Non-pigmented ciliary epithelial cell (primary cell): ENCODE measurements around the gene ZSWIM4.
"Not testable (repeated sequence)": the region's sequence is repeated elsewhere in the genome, so short reads cannot be mapped to it uniquely, and the experiment has no call there.

Source experiments
- DNase-seq: peaks from one replicate; pipeline ENCODE4 v3.0.0-alpha.2; 2010; ENCODE audit warnings: low read depth

Gene ZSWIM4

DNA sequence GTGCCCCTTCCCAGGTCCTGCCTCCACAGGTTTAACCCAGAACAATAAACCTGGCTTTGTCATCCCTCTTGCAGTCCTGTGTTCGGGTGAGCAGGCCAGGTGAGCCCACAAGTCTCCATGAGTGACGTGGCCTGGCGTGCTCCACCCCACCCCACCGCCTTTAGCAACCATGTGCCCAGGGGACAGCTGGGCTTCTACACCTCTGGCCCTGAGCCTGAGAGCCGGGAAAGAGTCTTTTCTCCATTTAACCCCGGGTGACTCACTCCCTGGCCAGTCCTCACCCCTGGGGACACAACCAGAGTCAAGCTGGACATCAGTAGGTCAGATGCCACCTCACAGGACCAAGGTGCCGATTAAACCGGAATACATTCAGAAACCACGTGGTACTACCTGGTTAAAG lies 16.8 kb upstream of the ZSWIM4 start:
- no peak for DNase-seq

- no peak for DNase-seq
These were observed 16.4 kb upstream of the ZSWIM4 start for GRCh38 chr19:13778847-13779246.

GRCh38 chr19:13779794-13780193 lies 15.4 kb upstream of the ZSWIM4 start:
- DNase-seq, result not testable (repeated sequence)

GRCh38 chr19:13781547-13781946 lies 13.7 kb upstream of the ZSWIM4 start:
- DNase-seq, result peak; percentile 70

- no peak for DNase-seq
These were observed 12.7 kb upstream of the ZSWIM4 start for GRCh38 chr19:13782537-13782936.

GRCh38 chr19:13783565-13784500 lies 11.4 kb upstream of the ZSWIM4 start:
- DNase-seq, result no peak

- no peak for DNase-seq
These were observed 10.4 kb upstream of the ZSWIM4 start for GRCh38 chr19:13784731-13785452.

DNA sequence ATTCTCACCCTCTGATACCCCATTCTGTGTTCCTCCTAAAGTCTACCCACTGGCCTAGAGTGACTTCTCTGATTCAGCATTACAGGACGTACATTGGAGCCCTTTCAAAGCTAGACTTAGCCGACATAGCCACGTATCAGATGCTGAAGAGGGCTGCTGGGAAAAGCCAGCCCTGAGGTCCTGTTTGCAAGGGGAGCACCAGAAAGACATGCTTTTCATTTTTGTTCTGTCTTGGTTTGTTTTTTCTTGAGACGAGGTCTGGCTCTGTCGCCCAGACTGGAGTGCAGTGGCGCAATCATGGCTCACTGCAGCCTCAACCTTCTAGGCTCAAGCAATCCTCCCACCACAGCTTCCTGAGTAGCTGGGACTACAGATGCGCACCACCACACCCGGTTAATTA lies 6.3 kb upstream of the ZSWIM4 start:
- no peak for DNase-seq

DNA sequence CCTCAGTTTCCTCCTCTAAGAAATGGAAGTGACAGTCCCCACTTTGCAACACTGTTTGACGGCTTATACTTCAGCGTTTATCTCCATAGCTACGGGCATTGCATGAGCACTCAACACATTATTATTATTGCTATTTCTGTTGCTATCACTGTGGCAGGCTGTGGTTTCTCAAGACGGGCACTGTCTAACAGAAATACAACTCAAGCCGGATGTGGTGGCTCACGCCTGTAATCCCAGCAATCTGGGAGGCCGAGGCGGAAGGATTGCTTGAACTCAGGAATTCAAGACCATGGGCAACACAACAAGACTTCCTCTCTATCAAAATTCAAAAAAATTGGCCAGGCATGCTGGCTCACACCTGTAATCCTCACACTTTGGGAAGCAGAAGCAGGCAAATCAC lies 4.9 kb upstream of the ZSWIM4 start:
- DNase-seq, result no peak

- not testable (repeated sequence) for DNase-seq
These were observed 1.9 kb upstream of the ZSWIM4 start for GRCh38 chr19:13793317-13793716.

- peak; percentile 79 for DNase-seq
These were observed 866 bp upstream of the ZSWIM4 start for GRCh38 chr19:13794398-13794756.

DNA sequence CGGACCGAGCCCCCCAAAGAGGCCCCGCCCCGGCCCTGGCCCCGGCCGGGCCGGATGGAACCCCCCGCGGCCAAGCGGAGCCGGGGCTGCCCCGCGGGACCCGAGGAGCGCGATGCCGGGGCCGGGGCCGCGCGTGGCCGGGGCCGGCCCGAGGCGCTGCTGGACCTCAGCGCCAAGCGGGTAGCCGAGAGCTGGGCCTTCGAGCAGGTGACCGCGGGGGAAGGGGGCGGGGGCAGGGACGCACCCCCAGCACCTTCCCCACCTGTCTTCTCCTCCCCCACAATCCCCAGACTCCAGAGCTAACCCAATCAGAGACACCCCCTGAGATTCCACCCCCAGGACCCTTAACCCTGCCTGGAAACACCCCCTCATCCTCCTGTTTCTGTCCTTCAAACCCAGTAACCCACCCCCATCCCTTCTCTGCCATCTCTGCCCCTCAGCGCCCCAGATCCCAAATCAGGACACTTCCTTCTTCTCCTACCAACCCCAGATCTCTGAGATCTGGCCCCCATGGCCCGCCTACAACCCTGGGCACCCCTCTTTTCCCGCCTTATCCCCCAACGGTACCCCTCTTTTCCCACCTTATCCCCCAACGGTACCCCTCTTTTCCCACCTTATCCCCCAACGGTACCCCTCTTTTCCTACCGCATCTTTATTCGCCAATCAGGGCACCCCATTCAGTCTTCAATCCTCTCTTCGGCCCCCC lies 505 bp downstream of the ZSWIM4 start:
- DNase-seq, result no peak

- peak; percentile 82 for DNase-seq
These were observed 1.2 kb downstream of the ZSWIM4 start for GRCh38 chr19:13796301-13797057.

DNA sequence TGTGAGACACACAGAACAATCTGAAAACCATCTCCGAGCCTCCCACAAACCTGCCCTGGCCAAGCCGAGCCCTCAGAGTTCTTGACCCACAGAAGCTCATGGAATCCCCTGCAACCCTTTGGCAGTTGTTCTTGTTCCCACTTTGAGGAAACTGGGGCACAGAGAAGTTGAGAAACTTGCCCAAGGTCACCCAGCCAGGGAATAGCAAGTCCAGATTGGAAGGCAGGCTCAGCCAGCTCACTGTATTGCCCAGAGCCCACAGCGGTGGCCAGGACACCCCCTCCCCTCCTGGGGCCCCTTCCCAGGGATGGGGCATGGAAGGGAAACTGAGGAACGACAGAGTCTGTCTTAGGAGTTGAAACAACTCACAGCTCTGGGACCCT lies 1.8 kb downstream of the ZSWIM4 start:
- DNase-seq, result no peak

- DNase-seq, result no peak
These were observed 2.6 kb downstream of the ZSWIM4 start for GRCh38 chr19:13797870-13798269.

DNA sequence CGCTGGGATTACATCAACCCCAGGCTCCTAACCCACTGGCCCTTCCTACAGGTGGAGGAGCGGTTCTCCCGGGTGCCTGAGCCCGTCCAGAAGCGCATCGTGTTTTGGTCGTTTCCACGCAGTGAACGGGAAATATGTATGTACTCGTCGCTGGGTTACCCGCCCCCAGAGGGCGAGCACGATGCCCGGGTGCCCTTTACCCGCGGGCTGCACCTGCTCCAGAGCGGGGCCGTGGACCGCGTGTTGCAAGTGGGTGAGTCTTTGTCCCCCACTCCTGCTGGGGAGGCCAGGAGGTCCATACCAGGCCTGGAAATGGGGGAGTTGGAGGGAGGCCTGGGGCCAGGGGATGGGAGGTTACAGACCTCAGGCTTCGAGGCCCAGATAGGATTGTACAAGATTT lies 4.4 kb downstream of the ZSWIM4 start:
- DNase-seq, result no peak

- no peak for DNase-seq
These were observed 7.8 kb downstream of the ZSWIM4 start for GRCh38 chr19:13803038-13803437.

DNA sequence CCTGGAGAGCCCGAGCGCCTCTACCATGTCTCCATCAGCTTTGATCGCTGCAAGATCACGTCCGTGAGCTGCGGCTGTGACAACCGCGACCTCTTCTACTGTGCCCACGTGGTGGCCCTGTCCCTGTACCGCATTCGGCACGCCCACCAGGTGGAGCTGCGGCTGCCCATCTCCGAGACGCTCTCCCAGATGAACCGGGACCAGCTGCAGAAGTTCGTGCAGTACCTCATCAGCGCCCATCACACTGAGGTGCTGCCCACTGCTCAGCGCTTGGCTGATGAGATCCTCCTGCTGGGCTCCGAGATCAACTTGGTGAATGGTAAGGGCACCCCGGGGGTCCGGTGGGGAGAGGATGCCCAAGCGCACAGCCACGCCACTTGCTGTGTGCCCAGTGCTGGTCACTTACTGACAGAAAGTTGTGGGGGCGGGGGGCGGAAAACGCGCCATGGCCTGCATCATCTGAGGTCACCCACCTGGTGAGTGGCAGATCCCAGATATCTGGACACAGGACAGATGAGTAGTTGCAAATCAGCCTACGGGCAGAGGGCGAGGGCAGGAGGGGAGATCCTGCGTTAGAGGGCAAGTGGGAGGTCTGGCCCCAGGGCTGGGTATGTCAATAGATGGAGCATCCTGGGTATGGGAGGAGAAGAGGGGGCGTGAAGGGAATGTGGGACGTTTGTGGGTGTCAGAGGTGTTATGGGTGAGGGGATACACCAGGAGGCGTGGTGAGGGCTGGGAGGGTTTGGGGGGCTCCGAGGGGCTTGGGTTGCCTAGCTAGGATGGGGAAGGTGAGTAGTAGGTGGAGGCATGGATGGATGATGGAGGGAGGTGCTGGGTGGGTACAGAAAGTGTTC lies 9.8 kb downstream of the ZSWIM4 start:
- no peak for DNase-seq

DNA sequence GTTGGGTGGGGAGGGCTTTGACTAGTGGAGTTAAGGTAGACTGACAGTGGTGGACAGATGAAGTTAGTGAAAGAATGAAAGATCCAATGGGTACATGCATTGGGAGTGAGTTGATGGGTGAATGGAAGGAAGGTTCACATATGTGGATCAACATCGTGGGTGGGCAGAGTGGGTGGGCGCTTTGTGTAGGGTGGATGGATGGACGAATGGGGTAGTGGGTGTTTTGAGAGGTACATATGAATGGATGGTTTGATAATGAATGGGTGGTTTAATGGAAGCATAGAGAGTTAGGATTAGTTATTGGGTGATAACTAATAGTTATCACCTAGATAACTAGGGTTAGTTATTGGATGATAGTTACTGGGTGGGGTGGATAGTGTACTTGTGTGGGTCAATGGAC lies 11.5 kb downstream of the ZSWIM4 start:
- no peak for DNase-seq

GRCh38 chr19:13807421-13808021 lies 12.3 kb downstream of the ZSWIM4 start:
- DNase-seq, result no peak

GRCh38 chr19:13808856-13809255 lies 13.6 kb downstream of the ZSWIM4 start:
- no peak for DNase-seq
